SIG-M5 treated with dmso at 0.1 percent for 504 hours (cell line): ENCODE results near the gene POLA1.

Experiments used
- DNase-seq: peaks from one replicate; lab custom pipeline; 2025; ENCODE audit not compliant: unreplicated experiment; lab: John Stamatoyannopoulos, UW

Gene POLA1

GRCh38 chrX:24876530-24877287 is 183.0 kb downstream of the POLA1 start:
- DNase-seq: no peak

GRCh38 chrX:24877288-24877664 is 183.6 kb downstream of the POLA1 start:
- DNase-seq: no peak

GRCh38 chrX:24877854-24878650 is 184.3 kb downstream of the POLA1 start:
- DNase-seq: no peak

- no peak for DNase-seq
Measured at GRCh38 chrX:24879679-24880078, 186.0 kb downstream of the POLA1 start.

GRCh38 chrX:24886916-24887315 is 193.2 kb downstream of the POLA1 start:
- DNase-seq: no peak

- no peak for DNase-seq
Measured at GRCh38 chrX:24890677-24891076, 197.0 kb downstream of the POLA1 start.

- no peak for DNase-seq
Measured at GRCh38 chrX:24899391-24899790, 205.7 kb downstream of the POLA1 start.

- DNase-seq: no peak
Measured at GRCh38 chrX:24900234-24900633, 206.5 kb downstream of the POLA1 start.

- DNase-seq: no peak
Measured at GRCh38 chrX:24902806-24903205, 209.1 kb downstream of the POLA1 start.

- no peak for DNase-seq
Measured at GRCh38 chrX:24918715-24919114, 225.0 kb downstream of the POLA1 start.

GRCh38 chrX:24920769-24921168 is 227.1 kb downstream of the POLA1 start:
- no peak for DNase-seq

GRCh38 chrX:24925430-24925829 is 231.7 kb downstream of the POLA1 start:
- DNase-seq: no peak

GRCh38 chrX:24927372-24927771 is 233.7 kb downstream of the POLA1 start:
- no peak for DNase-seq

- no peak for DNase-seq
Measured at GRCh38 chrX:24928114-24928513, 234.4 kb downstream of the POLA1 start.

- no peak for DNase-seq
Measured at GRCh38 chrX:24934279-24934678, 240.6 kb downstream of the POLA1 start.

GRCh38 chrX:24945009-24945408 is 251.3 kb downstream of the POLA1 start:
- no peak for DNase-seq

GRCh38 chrX:24946369-24946768 is 252.7 kb downstream of the POLA1 start:
- DNase-seq: no peak

- DNase-seq: no peak
Measured at GRCh38 chrX:24954732-24955131, 261.0 kb downstream of the POLA1 start.

GRCh38 chrX:24955372-24955930 is 261.7 kb downstream of the POLA1 start:
- DNase-seq: no peak

GRCh38 chrX:24956828-24957227 is 263.1 kb downstream of the POLA1 start:
- DNase-seq: no peak

GRCh38 chrX:24961809-24962208 is 268.1 kb downstream of the POLA1 start:
- DNase-seq: no peak

GRCh38 chrX:24963823-24964222 is 270.1 kb downstream of the POLA1 start:
- DNase-seq: no peak
